H1 (cell line): ENCODE measurements around the gene TGFB1. TPM values are rescaled to one million over a fixed set of nuclear protein-coding genes. Genes with fewer than 3 reads are reported as not detected.
A peak's percentile ranks its signal among the peaks of the same experiment; 100 is the strongest.

ENCODE experiments used
- KDM1A ChIP-seq: fragments of 200-600, 300-600 bp; sonication (generic); IDR thresholded peaks from 2 replicates; pipeline ENCODE4 v1.7.1; 2016; ENCODE audit warnings: mild to moderate bottlenecking, low read length, borderline replicate concordance
- PHF8 ChIP-seq: fragments of 200-600 bp; sonication (generic); conservative IDR thresholded peaks from 2 replicates; pipeline ENCODE4 v1.7.1; 2012; ENCODE audit warnings: low read depth, mild to moderate bottlenecking, inconsistent platforms, low read length, moderate library complexity
- RAD21 ChIP-seq, 2 experiments: IDR thresholded peaks in 1 of 2; conservative IDR thresholded peaks in 1 of 2; 2 replicates each; pipeline ENCODE4 v1.6.1; 2011; ENCODE audit warnings: low read depth in 2 of 2, low read length in 2 of 2, improper control_type of control experiment in 1 of 2, inconsistent platforms in 1 of 2, mild to moderate bottlenecking in 1 of 2, moderate library complexity in 1 of 2
- RXRA ChIP-seq: IDR thresholded peaks from 2 replicates; pipeline ENCODE4 v1.6.1; 2011; ENCODE audit warnings: low read depth, mild to moderate bottlenecking, low read length, moderate library complexity; ENCODE audit not compliant: insufficient read depth
- SAP30 ChIP-seq: fragments of 300-600 bp; sonication (generic); IDR thresholded peaks from 2 replicates; pipeline ENCODE4 v1.7.1; 2012; ENCODE audit warnings: low read length, moderate library complexity, mild to moderate bottlenecking, inconsistent platforms; ENCODE audit not compliant: insufficient read depth, insufficient replicate concordance
- YY1 ChIP-seq: IDR thresholded peaks from 2 replicates; pipeline ENCODE4 v1.6.1; 2011; ENCODE audit warnings: low read depth, mild to moderate bottlenecking, low read length
- polyA plus RNA-seq, 7 experiments: library from polyadenylated mRNA; depleted of rRNA in 3 of 7; stranded (reverse) in 5 of 7; unstranded in 2 of 7; fragments of >200 nt in 5 of 7; fragments of 200-250 nt in 2 of 7; gene quantifications; 1 replicate in 5 of 7; 2 replicates in 1 of 7; 4 replicates in 1 of 7; pipeline versions ENCODE4 v1.2.1 to v1.2.3, GENCODE V29; 2011 to 2013; ENCODE audit warnings: missing spikeins in 2 of 7, mixed read lengths in 2 of 7
- total RNA-seq: library from RNA; stranded (reverse); fragmentation: NEBNext Ultra II Directional; extraction: Animal tissue kit (Norgen Biotek cat#: 25700); gene quantifications from 2 replicates; pipeline ENCODE4 v1.2.1, GENCODE V29; 2021
- TF ChIP-seq, protein P1 (sequence below): fragments of 300-600 bp; sonication (generic); IDR thresholded peaks from 2 replicates; pipeline ENCODE4 v1.7.1; 2012; ENCODE audit warnings: low read length, moderate library complexity, mild to moderate bottlenecking, inconsistent platforms; ENCODE audit not compliant: insufficient replicate concordance

The TGFB1 gene
- total and polyA plus RNA-seq, 2 of the 8 experiments (the other 6 are each of a cell fraction or from before 2014, with no cell fraction given): 1.7 to 10.6 TPM

- peak; percentile 18; the same call in 1 of the 2 replicates for TF ChIP-seq KDM1A
- TF ChIP-seq RAD21 (IDR thresholded peaks at IDR 0.05 in 1 of 2, conservative IDR thresholded peaks at IDR 0.05 in 1 of 2; ENCODE audit: low read depth in 2 of 2, low read length in 2 of 2): peak; percentile 15 to 47; a peak in 2 of 4 replicates
- TF ChIP-seq, protein P1, sequence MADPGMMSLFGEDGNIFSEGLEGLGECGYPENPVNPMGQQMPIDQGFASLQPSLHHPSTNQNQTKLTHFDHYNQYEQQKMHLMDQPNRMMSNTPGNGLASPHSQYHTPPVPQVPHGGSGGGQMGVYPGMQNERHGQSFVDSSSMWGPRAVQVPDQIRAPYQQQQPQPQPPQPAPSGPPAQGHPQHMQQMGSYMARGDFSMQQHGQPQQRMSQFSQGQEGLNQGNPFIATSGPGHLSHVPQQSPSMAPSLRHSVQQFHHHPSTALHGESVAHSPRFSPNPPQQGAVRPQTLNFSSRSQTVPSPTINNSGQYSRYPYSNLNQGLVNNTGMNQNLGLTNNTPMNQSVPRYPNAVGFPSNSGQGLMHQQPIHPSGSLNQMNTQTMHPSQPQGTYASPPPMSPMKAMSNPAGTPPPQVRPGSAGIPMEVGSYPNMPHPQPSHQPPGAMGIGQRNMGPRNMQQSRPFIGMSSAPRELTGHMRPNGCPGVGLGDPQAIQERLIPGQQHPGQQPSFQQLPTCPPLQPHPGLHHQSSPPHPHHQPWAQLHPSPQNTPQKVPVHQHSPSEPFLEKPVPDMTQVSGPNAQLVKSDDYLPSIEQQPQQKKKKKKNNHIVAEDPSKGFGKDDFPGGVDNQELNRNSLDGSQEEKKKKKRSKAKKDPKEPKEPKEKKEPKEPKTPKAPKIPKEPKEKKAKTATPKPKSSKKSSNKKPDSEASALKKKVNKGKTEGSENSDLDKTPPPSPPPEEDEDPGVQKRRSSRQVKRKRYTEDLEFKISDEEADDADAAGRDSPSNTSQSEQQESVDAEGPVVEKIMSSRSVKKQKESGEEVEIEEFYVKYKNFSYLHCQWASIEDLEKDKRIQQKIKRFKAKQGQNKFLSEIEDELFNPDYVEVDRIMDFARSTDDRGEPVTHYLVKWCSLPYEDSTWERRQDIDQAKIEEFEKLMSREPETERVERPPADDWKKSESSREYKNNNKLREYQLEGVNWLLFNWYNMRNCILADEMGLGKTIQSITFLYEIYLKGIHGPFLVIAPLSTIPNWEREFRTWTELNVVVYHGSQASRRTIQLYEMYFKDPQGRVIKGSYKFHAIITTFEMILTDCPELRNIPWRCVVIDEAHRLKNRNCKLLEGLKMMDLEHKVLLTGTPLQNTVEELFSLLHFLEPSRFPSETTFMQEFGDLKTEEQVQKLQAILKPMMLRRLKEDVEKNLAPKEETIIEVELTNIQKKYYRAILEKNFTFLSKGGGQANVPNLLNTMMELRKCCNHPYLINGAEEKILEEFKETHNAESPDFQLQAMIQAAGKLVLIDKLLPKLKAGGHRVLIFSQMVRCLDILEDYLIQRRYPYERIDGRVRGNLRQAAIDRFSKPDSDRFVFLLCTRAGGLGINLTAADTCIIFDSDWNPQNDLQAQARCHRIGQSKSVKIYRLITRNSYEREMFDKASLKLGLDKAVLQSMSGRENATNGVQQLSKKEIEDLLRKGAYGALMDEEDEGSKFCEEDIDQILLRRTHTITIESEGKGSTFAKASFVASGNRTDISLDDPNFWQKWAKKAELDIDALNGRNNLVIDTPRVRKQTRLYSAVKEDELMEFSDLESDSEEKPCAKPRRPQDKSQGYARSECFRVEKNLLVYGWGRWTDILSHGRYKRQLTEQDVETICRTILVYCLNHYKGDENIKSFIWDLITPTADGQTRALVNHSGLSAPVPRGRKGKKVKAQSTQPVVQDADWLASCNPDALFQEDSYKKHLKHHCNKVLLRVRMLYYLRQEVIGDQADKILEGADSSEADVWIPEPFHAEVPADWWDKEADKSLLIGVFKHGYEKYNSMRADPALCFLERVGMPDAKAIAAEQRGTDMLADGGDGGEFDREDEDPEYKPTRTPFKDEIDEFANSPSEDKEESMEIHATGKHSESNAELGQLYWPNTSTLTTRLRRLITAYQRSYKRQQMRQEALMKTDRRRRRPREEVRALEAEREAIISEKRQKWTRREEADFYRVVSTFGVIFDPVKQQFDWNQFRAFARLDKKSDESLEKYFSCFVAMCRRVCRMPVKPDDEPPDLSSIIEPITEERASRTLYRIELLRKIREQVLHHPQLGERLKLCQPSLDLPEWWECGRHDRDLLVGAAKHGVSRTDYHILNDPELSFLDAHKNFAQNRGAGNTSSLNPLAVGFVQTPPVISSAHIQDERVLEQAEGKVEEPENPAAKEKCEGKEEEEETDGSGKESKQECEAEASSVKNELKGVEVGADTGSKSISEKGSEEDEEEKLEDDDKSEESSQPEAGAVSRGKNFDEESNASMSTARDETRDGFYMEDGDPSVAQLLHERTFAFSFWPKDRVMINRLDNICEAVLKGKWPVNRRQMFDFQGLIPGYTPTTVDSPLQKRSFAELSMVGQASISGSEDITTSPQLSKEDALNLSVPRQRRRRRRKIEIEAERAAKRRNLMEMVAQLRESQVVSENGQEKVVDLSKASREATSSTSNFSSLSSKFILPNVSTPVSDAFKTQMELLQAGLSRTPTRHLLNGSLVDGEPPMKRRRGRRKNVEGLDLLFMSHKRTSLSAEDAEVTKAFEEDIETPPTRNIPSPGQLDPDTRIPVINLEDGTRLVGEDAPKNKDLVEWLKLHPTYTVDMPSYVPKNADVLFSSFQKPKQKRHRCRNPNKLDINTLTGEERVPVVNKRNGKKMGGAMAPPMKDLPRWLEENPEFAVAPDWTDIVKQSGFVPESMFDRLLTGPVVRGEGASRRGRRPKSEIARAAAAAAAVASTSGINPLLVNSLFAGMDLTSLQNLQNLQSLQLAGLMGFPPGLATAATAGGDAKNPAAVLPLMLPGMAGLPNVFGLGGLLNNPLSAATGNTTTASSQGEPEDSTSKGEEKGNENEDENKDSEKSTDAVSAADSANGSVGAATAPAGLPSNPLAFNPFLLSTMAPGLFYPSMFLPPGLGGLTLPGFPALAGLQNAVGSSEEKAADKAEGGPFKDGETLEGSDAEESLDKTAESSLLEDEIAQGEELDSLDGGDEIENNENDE: no peak
- TF ChIP-seq RXRA: no peak
- no peak for TF ChIP-seq PHF8
- no peak for TF ChIP-seq YY1
- no peak for TF ChIP-seq SAP30
- TF ChIP-seq, all 59 proteins: peak for 3
These were observed 24.4 kb upstream of the TGFB1 start (continued) for GRCh38 chr19:41377977-41378709.
